CD4-positive, alpha-beta T cell (primary cell): Measurements from ENCODE around the gene TMEM150A. TPM values are rescaled to one million over a fixed set of nuclear protein-coding genes. Genes with fewer than 3 reads are reported as not detected.
A peak's percentile ranks its signal among the peaks of the same experiment; 100 is the strongest.

Experiments used
- ATAC-seq: fragments of 200-7000 bp; cut with Tn5 transposase; one replicate; pipeline ENCODE4 v1.10.0; 2022; ENCODE audit warnings: mild to moderate bottlenecking; ENCODE audit not compliant: poor library complexity
- CTCF ChIA-PET: fragments of 350-600 bp; sonication (Branson Sonifier 250); formaldehyde crosslinking; loops from one replicate; lab custom pipeline; 2021; ENCODE audit warnings: antibody characterized with exemption, inconsistent platforms; lab: Charles Lee
- POLR2A ChIA-PET: fragments of 350-600 bp; sonication (Branson Sonifier 250); formaldehyde crosslinking; loops from one replicate; lab custom pipeline; 2021; ENCODE audit warnings: antibody characterized with exemption, inconsistent platforms; lab: Charles Lee
- DNase-seq, 14 experiments: peaks; one replicate each; pipeline ENCODE4 v3.0.0-alpha.2; 2013 to 2020; ENCODE audit warnings: mixed read lengths in 2 of 14
- H3K27ac ChIP-seq, 2 donors: one replicate each; pipeline versions ENCODE4 v1.5.1 to v1.7.0; 2013; ENCODE audit warnings: low read length in 2 of 2, low read depth in 1 of 2, mild to moderate bottlenecking in 1 of 2
- H3K27me3 ChIP-seq, 2 experiments: 1 replicate in 1 of 2; 2 replicates in 1 of 2; pipeline versions ENCODE4 v1.6.1 to v1.7.0; 2013; ENCODE audit warnings: low read length in 2 of 2, control low read depth in 1 of 2, mild to moderate bottlenecking in 1 of 2, moderate library complexity in 1 of 2; ENCODE audit not compliant: insufficient read depth in 2 of 2, control insufficient read depth in 1 of 2
- H3K36me3 ChIP-seq: one replicate; pipeline ENCODE4 v1.6.1; 2013; ENCODE audit warnings: low read length, control low read depth; ENCODE audit not compliant: insufficient read depth
- H3K4me1 ChIP-seq: one replicate; pipeline ENCODE4 v1.6.1; 2013; ENCODE audit warnings: low read length, control low read depth; ENCODE audit not compliant: insufficient read depth
- H3K4me3 ChIP-seq: one replicate; pipeline ENCODE4 v1.5.1; 2013; ENCODE audit warnings: mild to moderate bottlenecking, low read length, moderate library complexity
- H3K9me3 ChIP-seq, 2 experiments: 1 replicate in 1 of 2; 2 replicates in 1 of 2; pipeline versions ENCODE4 v1.6.1 to v1.7.0; 2013; ENCODE audit warnings: low read length in 2 of 2, mild to moderate bottlenecking in 2 of 2, control low read depth in 1 of 2, moderate library complexity in 1 of 2; ENCODE audit not compliant: control insufficient read depth in 1 of 2, insufficient read depth in 1 of 2
- H3K27ac Mint-ChIP-seq: one replicate; pipeline ENCODE4 v1.8.0; 2020; ENCODE audit warnings: mixed read lengths
- H3K27me3 Mint-ChIP-seq: one replicate; pipeline ENCODE4 v1.8.0; 2021; ENCODE audit warnings: mixed read lengths
- H3K36me3 Mint-ChIP-seq: one replicate; pipeline ENCODE4 v1.8.0; 2021; ENCODE audit warnings: low read depth, mixed read lengths
- H3K4me1 Mint-ChIP-seq: one replicate; pipeline ENCODE4 v1.8.0; 2021; ENCODE audit warnings: low read depth, mixed read lengths
- H3K4me3 Mint-ChIP-seq: one replicate; pipeline ENCODE4 v1.8.0; 2020; ENCODE audit warnings: mild to moderate bottlenecking, mixed read lengths
- H3K9me3 Mint-ChIP-seq: one replicate; pipeline ENCODE4 v1.8.0; 2020; ENCODE audit warnings: mixed read lengths
- CTCF ChIP-seq: fragments of 200-600 bp; IDR thresholded peaks from one replicate; pipeline ENCODE4 v1.8.0; 2022; ENCODE audit warnings: antibody characterized with exemption, mild to moderate bottlenecking
- intact Hi-C, 2 experiments: fragments of 100-400 bp; cut with DNase I in 1 of 2; cut with micrococcal nuclease in 1 of 2; formaldehyde crosslinking; loops; one replicate each; pipeline versions ENCODE4 v1.15.1 to v1.9.0; 2023 to 2025; cut with DNase I, micrococcal nuclease
- total RNA-seq, 174 experiments: library from RNA in 2 of 174; stranded (reverse) in 2 of 174; gene quantifications; one replicate each; pipeline ENCODE4 v1.2.3 and lab custom pipeline; 2021 to 2026

TMEM150A gene
- total RNA-seq, 2 experiments from 2014 or later, result 6.6 to 7.0 TPM

- Histone ChIP-seq H3K9me3 (no peaks in the 10 kb centered on the region), H3K36me3 (peaks cover 26% of the 10 kb centered on the region), H3K27ac (peak overlapping the region; percentile 26 to 68), H3K4me1 (peaks cover 49% of the 10 kb centered on the region), H3K27me3 (no peaks in the 10 kb centered on the region), H3K4me3 (peak overlapping the region; percentile 77)
- Mint-ChIP-seq H3K9me3 (no peaks in the 10 kb centered on the region), H3K4me3 (peak overlapping the region; percentile 93), H3K36me3 (peaks cover 28% of the 10 kb centered on the region), H3K27me3 (no peaks in the 10 kb centered on the region), H3K27ac (peak overlapping the region; percentile 79), H3K4me1 (peaks cover 57% of the 10 kb centered on the region)
- no peak for TF ChIP-seq CTCF
- ATAC-seq (peak; percentile 48), DNase-seq (peak in 3 of 14 experiments; percentile 8 to 39 (median 38))
- ChIA-PET CTCF (no interaction called here), POLR2A (interaction anchor here (0.6 to 5.1 kb wide), 5 partner anchors 9 to 258 kb away, joined by 3 to 60 read pairs (median 7); partner anchors contain the start of genes C2orf68, RNF181 and TGOLN2)
- intact Hi-C loops, result no loop called here
These were observed 17.4 kb downstream of the TMEM150A start for GRCh38 chr2:85584857-85585780.

GRCh38 chr2:85584354-85584856, 18.1 kb downstream of the TMEM150A start, which contains the start of gene VAMP5:
TSS of gene VAMP5 (plus strand) at chr2:85584431. CDS start at chr2:85584491, 60 bp downstream.
- Mint-ChIP-seq H3K27ac (peak within 1 kb of the TSS; percentile 91), H3K4me1 (peaks cover 58% of the 10 kb centered on the region), H3K27me3 (no peaks in the 10 kb centered on the region), H3K4me3 (peak within 1 kb of the TSS; percentile 93), H3K9me3 (no peaks in the 10 kb centered on the region), H3K36me3 (peaks cover 32% of the 10 kb centered on the region)
- TF ChIP-seq CTCF, result no peak
- DNase-seq (peak in 8 of 14 experiments; percentile 22 to 71 (median 50)), ATAC-seq (peak; percentile 41)
- intact Hi-C loops, result no loop called here
- Histone ChIP-seq H3K36me3 (peaks cover 31% of the 10 kb centered on the region), H3K27ac (peak within 1 kb of the TSS; percentile 68 to 70), H3K4me3 (peak within 1 kb of the TSS; percentile 77), H3K4me1 (peaks cover 56% of the 10 kb centered on the region), H3K9me3 (no peaks in the 10 kb centered on the region), H3K27me3 (no peaks in the 10 kb centered on the region)
- POLR2A ChIA-PET, result interaction anchor here (0.9 to 5.1 kb wide), 6 partner anchors 10 to 257 kb away, joined by 3 to 60 read pairs (median 6); partner anchors contain the start of genes C2orf68, ELMOD3, MAT2A and RETSAT
- CTCF ChIA-PET, result no interaction called here

GRCh38 chr2:85583667-85584353, 18.7 kb downstream of the TMEM150A start:
- ATAC-seq, result peak; percentile 73
- Histone ChIP-seq H3K36me3 (peaks cover 31% of the 10 kb centered on the region), H3K4me3 (peak overlapping the region; percentile 77), H3K9me3 (no peaks in the 10 kb centered on the region), H3K27ac (peak overlapping the region; percentile 68 to 70), H3K27me3 (no peaks in the 10 kb centered on the region), H3K4me1 (peaks cover 62% of the 10 kb centered on the region)
- CTCF ChIA-PET, result interaction anchor here (0.6 kb wide), 1 partner anchor 19 kb away, joined by 3 read pairs; the partner anchor contains the start of gene TMEM150A
- peak in 8 of 14 experiments; percentile 19 to 72 (median 47) for DNase-seq
- no peaks in the 10 kb centered on the region for H3K27me3 Mint-ChIP-seq
- peaks cover 38% of the 10 kb centered on the region for H3K36me3 Mint-ChIP-seq
- POLR2A ChIA-PET, result interaction anchor here (0.6 to 5.1 kb wide), 9 partner anchors 11 to 256 kb away, joined by 3 to 60 read pairs (median 4); partner anchors contain the start of genes C2orf68, ELMOD3, MAT2A and RETSAT
- intact Hi-C loops, result no loop called here
- H3K27ac Mint-ChIP-seq, result peak overlapping the region; percentile 91
- H3K4me1 Mint-ChIP-seq, result peaks cover 62% of the 10 kb centered on the region
- no peaks in the 10 kb centered on the region for H3K9me3 Mint-ChIP-seq
- H3K4me3 Mint-ChIP-seq, result peak overlapping the region; percentile 92
- no peak for TF ChIP-seq CTCF
